SW480 (cell line): ENCODE data around the gene INTS13.
"Not testable (repeated sequence)": the region's sequence is repeated elsewhere in the genome, so short reads cannot be mapped to it uniquely, and the experiment has no call there.

ENCODE experiments used
- DNase-seq: peaks from one replicate; pipeline ENCODE4 v3.0.0-alpha.2; 2016; ENCODE audit warnings: low spot score

INTS13 gene

GRCh38 chr12:26936559-26937442, 980 bp downstream of the INTS13 start:
- DNase-seq, result peak; percentile 34

GRCh38 chr12:26935636-26936378, 2.0 kb downstream of the INTS13 start:
- DNase-seq, result no peak

- no peak for DNase-seq
Observed at GRCh38 chr12:26929590-26929989, 8.2 kb downstream of the INTS13 start.

GRCh38 chr12:26928661-26929060, 9.1 kb downstream of the INTS13 start:
- DNase-seq, result no peak

GRCh38 chr12:26921886-26922285, 15.9 kb downstream of the INTS13 start:
- no peak for DNase-seq

GRCh38 chr12:26919216-26919555, 18.6 kb downstream of the INTS13 start:
- DNase-seq, result no peak

- DNase-seq, result no peak
Observed at GRCh38 chr12:26918321-26919215, 19.2 kb downstream of the INTS13 start.

- DNase-seq, result peak; percentile 39
Observed at GRCh38 chr12:26906704-26907103, 31.1 kb downstream of the INTS13 start.

GRCh38 chr12:26906024-26906423, 31.8 kb downstream of the INTS13 start:
- DNase-seq, result no peak

GRCh38 chr12:26903396-26903795, 34.4 kb downstream of the INTS13 start:
- not testable (repeated sequence) for DNase-seq

GRCh38 chr12:26896913-26897312, 40.9 kb downstream of the INTS13 start:
- DNase-seq, result no peak

GRCh38 chr12:26895672-26896071, 42.1 kb downstream of the INTS13 start:
- no peak for DNase-seq

- DNase-seq, result no peak
Observed at GRCh38 chr12:26891704-26892103, 46.1 kb downstream of the INTS13 start.

- no peak for DNase-seq
Observed at GRCh38 chr12:26890784-26891183, 47.0 kb downstream of the INTS13 start.

- DNase-seq, result peak; percentile 95
Observed at GRCh38 chr12:26884765-26885576, 52.8 kb downstream of the INTS13 start.

- DNase-seq, result no peak
Observed at GRCh38 chr12:26880625-26881024, 57.2 kb downstream of the INTS13 start.

GRCh38 chr12:26878661-26879119, 59.1 kb downstream of the INTS13 start:
- no peak for DNase-seq

- DNase-seq, result no peak
Observed at GRCh38 chr12:26874501-26875296, 63.1 kb downstream of the INTS13 start.

- DNase-seq, result peak; percentile 43
Observed at GRCh38 chr12:26872625-26873024, 65.2 kb downstream of the INTS13 start.

- no peak for DNase-seq
Observed at GRCh38 chr12:26871985-26872384, 65.8 kb downstream of the INTS13 start.
